Suprapubic skin (tissue), 3 donors: ENCODE results near the gene ATP2A2.

Experiments
- CTCF ChIP-seq, 2 donors: fragments of 200-600 bp in 1 of 2; fragments of 450-650 bp in 1 of 2; sonication (generic) in 1 of 2; IDR thresholded peaks; one replicate each; pipeline ENCODE4 v1.5.1; 2016 to 2019; ENCODE audit warnings: antibody characterized with exemption in 2 of 2, mild to moderate bottlenecking in 1 of 2, moderate library complexity in 1 of 2
- POLR2A ChIP-seq, 2 donors: fragments of 450-650 bp; IDR thresholded peaks; one replicate each; pipeline ENCODE4 v1.6.1; 2017; ENCODE audit warnings: antibody characterized with exemption in 2 of 2, mild to moderate bottlenecking in 2 of 2, moderate library complexity in 2 of 2

GRCh38 chr12:110284597-110284996, 3.5 kb downstream of the ATP2A2 start:
- TF ChIP-seq CTCF (IDR thresholded peaks at IDR 0.05) (no peak), POLR2A (IDR thresholded peaks at IDR 0.05) (no peak)
